Erythroblast (primary cell): ENCODE data around the gene CCDC196.

ENCODE experiments used
- GATA1 ChIP-seq: IDR thresholded peaks from 2 replicates; pipeline ENCODE4 v1.6.1; 2011; ENCODE audit warnings: low read depth, mild to moderate bottlenecking, control low read depth, low read length, moderate library complexity
- POLR2A ChIP-seq: IDR thresholded peaks from 2 replicates; pipeline ENCODE4 v1.6.1; 2011; ENCODE audit warnings: mild to moderate bottlenecking, low read length

GRCh38 chr14:66539034-66539433, 52.9 kb downstream of the CCDC196 start:
- no peak for TF ChIP-seq POLR2A
- no peak for TF ChIP-seq GATA1
